ENCODE results near the gene PHF21A. TPM values are rescaled to one million over a fixed set of nuclear protein-coding genes. Genes with fewer than 3 reads are reported as not detected.
"Not testable (repeated sequence)": the region's sequence is repeated elsewhere in the genome, so short reads cannot be mapped to it uniquely, and the experiment has no call there.

The PHF21A gene
- total RNA-seq, 2 donors from 2014 or later = 47.2 to 53.9 TPM

- Mint-ChIP-seq H3K4me1 (peaks cover 18% of the 10 kb centered on the region), H3K36me3 (ENCODE audit: low read depth) (peaks cover under 1% of the 10 kb centered on the region), H3K9me3 (no peaks in the 10 kb centered on the region), H3K4me3 (no peak overlapping the region), H3K27ac (no peak overlapping the region), H3K27me3 (ENCODE audit: insufficient read depth) (no peaks in the 10 kb centered on the region)
- no peak for DNase-seq
- Histone ChIP-seq H3K4me3 (ENCODE audit: low read length) (no peak overlapping the region), H3K4me1 (ENCODE audit: control insufficient read depth, insufficient read depth, low read length) (peaks cover 6% of the 10 kb centered on the region), H3K9ac (ENCODE audit: extremely low read depth, low read length, poor library complexity, severe bottlenecking) (no peak overlapping the region), H3K9me3 (ENCODE audit: control insufficient read depth, low read length) (no peaks in the 10 kb centered on the region), H3K27me3 (ENCODE audit: control insufficient read depth, insufficient read depth, low read length, poor library complexity, severe bottlenecking) (no peaks in the 10 kb centered on the region), H3K36me3 (ENCODE audit: control insufficient read depth, insufficient read depth, low read length) (peaks cover 5% of the 10 kb centered on the region), H3K27ac (ENCODE audit: low read depth, low read length) (peak overlapping the region; percentile 8)
- TF ChIP-seq, protein P1, sequence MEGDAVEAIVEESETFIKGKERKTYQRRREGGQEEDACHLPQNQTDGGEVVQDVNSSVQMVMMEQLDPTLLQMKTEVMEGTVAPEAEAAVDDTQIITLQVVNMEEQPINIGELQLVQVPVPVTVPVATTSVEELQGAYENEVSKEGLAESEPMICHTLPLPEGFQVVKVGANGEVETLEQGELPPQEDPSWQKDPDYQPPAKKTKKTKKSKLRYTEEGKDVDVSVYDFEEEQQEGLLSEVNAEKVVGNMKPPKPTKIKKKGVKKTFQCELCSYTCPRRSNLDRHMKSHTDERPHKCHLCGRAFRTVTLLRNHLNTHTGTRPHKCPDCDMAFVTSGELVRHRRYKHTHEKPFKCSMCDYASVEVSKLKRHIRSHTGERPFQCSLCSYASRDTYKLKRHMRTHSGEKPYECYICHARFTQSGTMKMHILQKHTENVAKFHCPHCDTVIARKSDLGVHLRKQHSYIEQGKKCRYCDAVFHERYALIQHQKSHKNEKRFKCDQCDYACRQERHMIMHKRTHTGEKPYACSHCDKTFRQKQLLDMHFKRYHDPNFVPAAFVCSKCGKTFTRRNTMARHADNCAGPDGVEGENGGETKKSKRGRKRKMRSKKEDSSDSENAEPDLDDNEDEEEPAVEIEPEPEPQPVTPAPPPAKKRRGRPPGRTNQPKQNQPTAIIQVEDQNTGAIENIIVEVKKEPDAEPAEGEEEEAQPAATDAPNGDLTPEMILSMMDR (conservative IDR thresholded peaks at IDR 0.05) = no peak
- WGBS, 2 experiments (ENCODE audit: insufficient coverage in 1 of 2, insufficient read length in 1 of 2) = 79 to 87% methylated on average over 8 of the region's 9 CpGs
Observed at GRCh38 chr11:45984192-45984591, 137.1 kb downstream of the PHF21A start.

GRCh38 chr11:45983471-45983845 is 137.8 kb downstream of the PHF21A start:
- H3K4me3 ChIP-seq (ENCODE audit: low read length) = no peak overlapping the region

GRCh38 chr11:45982656-45983470 is 138.4 kb downstream of the PHF21A start:
- Mint-ChIP-seq H3K27me3 (ENCODE audit: insufficient read depth) (no peaks in the 10 kb centered on the region), H3K27ac (peak overlapping the region; percentile 92), H3K9me3 (no peaks in the 10 kb centered on the region), H3K4me1 (peaks cover 16% of the 10 kb centered on the region), H3K36me3 (ENCODE audit: low read depth) (peaks cover 10% of the 10 kb centered on the region), H3K4me3 (no peak overlapping the region)
- Histone ChIP-seq H3K27ac (ENCODE audit: low read depth, low read length) (peak overlapping the region; percentile 87), H3K4me3 (ENCODE audit: low read length) (no peak overlapping the region), H3K9ac (ENCODE audit: extremely low read depth, low read length, poor library complexity, severe bottlenecking) (peak overlapping the region; percentile 43), H3K4me1 (ENCODE audit: control insufficient read depth, insufficient read depth, low read length) (peaks cover 3% of the 10 kb centered on the region), H3K36me3 (ENCODE audit: control insufficient read depth, insufficient read depth, low read length) (peaks cover 14% of the 10 kb centered on the region), H3K27me3 (ENCODE audit: control insufficient read depth, insufficient read depth, low read length, poor library complexity, severe bottlenecking) (no peaks in the 10 kb centered on the region), H3K9me3 (ENCODE audit: control insufficient read depth, low read length) (no peaks in the 10 kb centered on the region)
- 0 to 36% methylated on average over 1 to 8 of the region's 8 CpGs for WGBS, 2 experiments (ENCODE audit: insufficient coverage in 1 of 2, insufficient read length in 1 of 2)
- TF ChIP-seq, protein P1 (conservative IDR thresholded peaks at IDR 0.05) = no peak
- peak; percentile 95 for DNase-seq

More at GRCh38 chr11:45983471-45983845, 137.8 kb downstream of the PHF21A start:
- TF ChIP-seq, protein P1 (conservative IDR thresholded peaks at IDR 0.05) = no peak
- Mint-ChIP-seq H3K36me3 (ENCODE audit: low read depth) (peaks cover 6% of the 10 kb centered on the region), H3K4me1 (peaks cover 16% of the 10 kb centered on the region), H3K4me3 (no peak overlapping the region), H3K27me3 (ENCODE audit: insufficient read depth) (no peaks in the 10 kb centered on the region), H3K27ac (peak overlapping the region; percentile 92), H3K9me3 (no peaks in the 10 kb centered on the region)
- Histone ChIP-seq H3K4me1 (ENCODE audit: control insufficient read depth, insufficient read depth, low read length) (peaks cover 3% of the 10 kb centered on the region), H3K27ac (ENCODE audit: low read depth, low read length) (peak overlapping the region; percentile 87), H3K9me3 (ENCODE audit: control insufficient read depth, low read length) (no peaks in the 10 kb centered on the region), H3K36me3 (ENCODE audit: control insufficient read depth, insufficient read depth, low read length) (peaks cover 10% of the 10 kb centered on the region), H3K9ac (ENCODE audit: extremely low read depth, low read length, poor library complexity, severe bottlenecking) (peak overlapping the region; percentile 43), H3K27me3 (ENCODE audit: control insufficient read depth, insufficient read depth, low read length, poor library complexity, severe bottlenecking) (no peaks in the 10 kb centered on the region)
- 73 to 84% methylated on average over 4 of the region's 4 CpGs for WGBS, 2 experiments (ENCODE audit: insufficient coverage in 1 of 2, insufficient read length in 1 of 2)
- DNase-seq = peak; percentile 69

- not testable (repeated sequence) for H3K27me3 Mint-ChIP-seq (ENCODE audit: insufficient read depth); H3K9me3 ChIP-seq (ENCODE audit: control insufficient read depth, low read length); H3K27ac ChIP-seq (ENCODE audit: low read depth, low read length); H3K4me3 Mint-ChIP-seq; H3K4me3 ChIP-seq (ENCODE audit: low read length); H3K9ac ChIP-seq (ENCODE audit: extremely low read depth, low read length, poor library complexity, severe bottlenecking); H3K27ac Mint-ChIP-seq; DNase-seq; H3K4me1 ChIP-seq (ENCODE audit: control insufficient read depth, insufficient read depth, low read length); H3K27me3 ChIP-seq (ENCODE audit: control insufficient read depth, insufficient read depth, low read length, poor library complexity, severe bottlenecking); H3K9me3 Mint-ChIP-seq
- WGBS, 2 experiments (ENCODE audit: insufficient coverage in 1 of 2, insufficient read length in 1 of 2) = 89 to 97% methylated on average over 3 to 5 of the region's 5 CpGs
- H3K36me3 ChIP-seq (ENCODE audit: control insufficient read depth, insufficient read depth, low read length) = peaks cover 20% of the 10 kb centered on the region
- Mint-ChIP-seq H3K4me1 (peaks cover 16% of the 10 kb centered on the region), H3K36me3 (ENCODE audit: low read depth) (peaks cover 15% of the 10 kb centered on the region)
Observed at GRCh38 chr11:45981826-45982225, 139.4 kb downstream of the PHF21A start.
